ENCODE measurements around the gene HOXA6.

Gene HOXA6

GRCh38 chr7:27147199-27148030 is at the start of gene HOXA6:
TSS of gene HOXA6 (minus strand) at chr7:27147774. CDS start at chr7:27147749, 25 bp downstream.
- no peak within 1 kb of the TSS for H2AFZ ChIP-seq (ENCODE audit: low read depth)
- no peak within 1 kb of the TSS for H3K4me2 ChIP-seq
- H4K20me1 ChIP-seq (ENCODE audit: insufficient read depth), result no peaks in the 10 kb centered on the region
- no peak within 1 kb of the TSS for H3K9ac ChIP-seq
- no peaks in the 10 kb centered on the region for H3K79me2 ChIP-seq (ENCODE audit: insufficient read depth, low read depth)
- no peaks in the 10 kb centered on the region for H3K36me3 ChIP-seq (ENCODE audit: insufficient read depth)
- no peak within 1 kb of the TSS for H3K4me3 ChIP-seq (IDR thresholded peaks at IDR 0.05; ENCODE audit: insufficient read depth, low read depth, low read length)
- TF ChIP-seq, protein P1, sequence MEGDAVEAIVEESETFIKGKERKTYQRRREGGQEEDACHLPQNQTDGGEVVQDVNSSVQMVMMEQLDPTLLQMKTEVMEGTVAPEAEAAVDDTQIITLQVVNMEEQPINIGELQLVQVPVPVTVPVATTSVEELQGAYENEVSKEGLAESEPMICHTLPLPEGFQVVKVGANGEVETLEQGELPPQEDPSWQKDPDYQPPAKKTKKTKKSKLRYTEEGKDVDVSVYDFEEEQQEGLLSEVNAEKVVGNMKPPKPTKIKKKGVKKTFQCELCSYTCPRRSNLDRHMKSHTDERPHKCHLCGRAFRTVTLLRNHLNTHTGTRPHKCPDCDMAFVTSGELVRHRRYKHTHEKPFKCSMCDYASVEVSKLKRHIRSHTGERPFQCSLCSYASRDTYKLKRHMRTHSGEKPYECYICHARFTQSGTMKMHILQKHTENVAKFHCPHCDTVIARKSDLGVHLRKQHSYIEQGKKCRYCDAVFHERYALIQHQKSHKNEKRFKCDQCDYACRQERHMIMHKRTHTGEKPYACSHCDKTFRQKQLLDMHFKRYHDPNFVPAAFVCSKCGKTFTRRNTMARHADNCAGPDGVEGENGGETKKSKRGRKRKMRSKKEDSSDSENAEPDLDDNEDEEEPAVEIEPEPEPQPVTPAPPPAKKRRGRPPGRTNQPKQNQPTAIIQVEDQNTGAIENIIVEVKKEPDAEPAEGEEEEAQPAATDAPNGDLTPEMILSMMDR (conservative IDR thresholded peaks at IDR 0.05; ENCODE audit: low read depth, low read length), result no peak
- H3K27me3 ChIP-seq (ENCODE audit: insufficient read depth, low read depth), result no peaks in the 10 kb centered on the region
- no peak within 1 kb of the TSS for H3K27ac ChIP-seq
- peaks cover 7% of the 10 kb centered on the region for H3K4me1 ChIP-seq (ENCODE audit: low read depth, poor library complexity, severe bottlenecking)

DNA sequence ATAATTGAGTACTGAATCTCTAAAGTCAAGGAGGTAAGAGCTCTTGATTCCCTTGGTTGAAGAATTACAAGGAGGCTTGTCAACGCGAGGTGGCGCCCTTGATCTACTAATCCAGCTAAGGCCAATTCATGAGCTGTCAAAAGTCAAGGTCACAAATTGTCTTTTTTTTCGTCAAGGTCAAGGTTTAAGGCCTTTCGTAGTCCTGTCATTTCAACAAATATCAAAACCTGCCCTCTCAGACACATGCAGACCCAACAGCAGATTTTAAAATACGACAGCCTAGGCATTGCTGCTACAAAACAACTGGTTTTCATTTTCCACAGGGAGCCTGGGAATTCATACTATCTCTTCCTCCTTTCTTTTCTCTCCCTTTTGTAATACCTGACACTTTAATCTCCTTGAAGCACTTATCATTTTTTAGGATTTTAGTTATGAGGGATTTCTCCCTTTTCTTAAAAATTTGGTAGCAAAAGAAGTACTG is 48.8 kb upstream of the HOXA6 start:
- Histone ChIP-seq H2AFZ (ENCODE audit: low read depth) (no peak overlapping the region), H3K4me2 (no peak overlapping the region), H3K36me3 (ENCODE audit: insufficient read depth) (no peaks in the 10 kb centered on the region), H3K4me1 (ENCODE audit: low read depth, poor library complexity, severe bottlenecking) (peaks cover 3% of the 10 kb centered on the region), H4K20me1 (ENCODE audit: insufficient read depth) (no peaks in the 10 kb centered on the region), H3K79me2 (ENCODE audit: insufficient read depth, low read depth) (no peaks in the 10 kb centered on the region), H3K9ac (no peak overlapping the region), H3K27me3 (ENCODE audit: insufficient read depth, low read depth) (no peaks in the 10 kb centered on the region), H3K27ac (no peak overlapping the region), H3K4me3 (IDR thresholded peaks at IDR 0.05; ENCODE audit: insufficient read depth, low read depth, low read length) (no peak overlapping the region)
- TF ChIP-seq, protein P1 (conservative IDR thresholded peaks at IDR 0.05; ENCODE audit: low read depth, low read length), result peak; percentile 96

DNA sequence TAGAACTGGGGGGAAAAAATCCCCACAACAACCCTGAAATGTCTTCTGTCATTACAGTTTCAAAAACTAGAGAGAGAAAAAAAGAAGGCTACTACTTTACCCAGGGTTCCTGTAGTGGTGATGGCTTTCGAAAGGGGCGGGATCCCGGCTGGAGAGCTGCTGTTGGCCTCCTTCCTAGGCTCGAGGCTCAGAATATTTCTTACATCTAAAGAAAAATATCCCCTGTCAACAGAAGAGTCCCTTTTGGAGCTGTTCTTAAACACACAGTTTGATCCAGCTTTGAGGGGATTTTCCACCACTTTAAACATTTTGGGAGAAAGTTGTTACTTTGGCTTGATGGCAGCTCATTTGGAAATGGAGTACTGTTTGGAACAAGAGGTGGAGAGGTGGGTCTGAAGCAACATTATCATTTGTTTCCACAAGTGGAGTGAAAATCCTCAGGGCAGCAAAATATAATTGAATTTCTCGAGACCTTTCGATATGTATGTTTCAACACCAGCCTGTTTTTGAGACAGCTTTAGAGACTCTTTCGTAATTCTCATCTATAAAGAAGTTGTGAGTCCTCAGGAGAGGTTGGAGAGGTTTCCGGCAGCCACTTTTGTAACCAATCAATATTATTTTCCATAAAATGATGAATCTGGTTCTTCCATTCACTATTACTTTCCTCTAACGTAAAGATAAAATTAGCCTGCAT is 47.3 kb upstream of the HOXA6 start:
- Histone ChIP-seq H3K4me2 (no peak overlapping the region), H3K4me3 (IDR thresholded peaks at IDR 0.05; ENCODE audit: insufficient read depth, low read depth, low read length) (no peak overlapping the region), H3K36me3 (ENCODE audit: insufficient read depth) (no peaks in the 10 kb centered on the region), H3K27ac (no peak overlapping the region), H3K27me3 (ENCODE audit: insufficient read depth, low read depth) (no peaks in the 10 kb centered on the region), H3K79me2 (ENCODE audit: insufficient read depth, low read depth) (no peaks in the 10 kb centered on the region), H2AFZ (ENCODE audit: low read depth) (no peak overlapping the region), H3K9ac (no peak overlapping the region), H4K20me1 (ENCODE audit: insufficient read depth) (no peaks in the 10 kb centered on the region), H3K4me1 (ENCODE audit: low read depth, poor library complexity, severe bottlenecking) (peaks cover 3% of the 10 kb centered on the region)
- TF ChIP-seq, protein P1 (conservative IDR thresholded peaks at IDR 0.05; ENCODE audit: low read depth, low read length), result no peak

GRCh38 chr7:27194002-27194352 is 46.4 kb upstream of the HOXA6 start:
- peaks cover 3% of the 10 kb centered on the region for H3K4me1 ChIP-seq (ENCODE audit: low read depth, poor library complexity, severe bottlenecking)
- H3K36me3 ChIP-seq (ENCODE audit: insufficient read depth), result no peaks in the 10 kb centered on the region
- H2AFZ ChIP-seq (ENCODE audit: low read depth), result no peak overlapping the region
- H3K9ac ChIP-seq, result no peak overlapping the region
- TF ChIP-seq, protein P1 (conservative IDR thresholded peaks at IDR 0.05; ENCODE audit: low read depth, low read length), result no peak
- H3K27ac ChIP-seq, result no peak overlapping the region
- H3K4me2 ChIP-seq, result no peak overlapping the region
- no peaks in the 10 kb centered on the region for H4K20me1 ChIP-seq (ENCODE audit: insufficient read depth)
- H3K4me3 ChIP-seq (IDR thresholded peaks at IDR 0.05; ENCODE audit: insufficient read depth, low read depth, low read length), result no peak overlapping the region
- no peaks in the 10 kb centered on the region for H3K27me3 ChIP-seq (ENCODE audit: insufficient read depth, low read depth)
- no peaks in the 10 kb centered on the region for H3K79me2 ChIP-seq (ENCODE audit: insufficient read depth, low read depth)
